Glutamatergic neuron (in vitro differentiated cells): Measurements from ENCODE around the gene CERS5. TPM values are rescaled to one million over a fixed set of nuclear protein-coding genes. Genes with fewer than 3 reads are reported as not detected.

ENCODE experiments used
- DNase-seq: peaks from one replicate; pipeline ENCODE4 v3.0.0; 2022
- H3K27ac Mint-ChIP-seq: one replicate; pipeline ENCODE4 v1.8.0; 2020; ENCODE audit warnings: mild to moderate bottlenecking, mixed read lengths, inconsistent platforms; ENCODE audit not compliant: unreplicated experiment
- H3K27me3 Mint-ChIP-seq: one replicate; pipeline ENCODE4 v1.8.0; 2020; ENCODE audit warnings: mild to moderate bottlenecking, moderate library complexity, mixed read lengths, inconsistent platforms; ENCODE audit not compliant: unreplicated experiment
- H3K36me3 Mint-ChIP-seq: one replicate; pipeline ENCODE4 v1.8.0; 2020; ENCODE audit warnings: mild to moderate bottlenecking, mixed read lengths, inconsistent platforms; ENCODE audit not compliant: unreplicated experiment
- H3K4me1 Mint-ChIP-seq: one replicate; pipeline ENCODE4 v1.8.0; 2020; ENCODE audit warnings: mild to moderate bottlenecking, low read depth, mixed read lengths, inconsistent platforms; ENCODE audit not compliant: unreplicated experiment
- H3K4me3 Mint-ChIP-seq: one replicate; pipeline ENCODE4 v1.8.0; 2020; ENCODE audit warnings: mild to moderate bottlenecking, mixed read lengths, inconsistent platforms; ENCODE audit not compliant: unreplicated experiment
- H3K9me3 Mint-ChIP-seq: one replicate; pipeline ENCODE4 v1.8.0; 2020; ENCODE audit warnings: mild to moderate bottlenecking, moderate library complexity, mixed read lengths, inconsistent platforms; ENCODE audit not compliant: unreplicated experiment
- total RNA-seq: library from RNA; stranded (reverse); fragmentation: NEBNext Ultra II Directional; extraction: Animal tissue kit (Norgen Biotek cat#: 25700); gene quantifications from one replicate; pipeline ENCODE4 v1.2.1, GENCODE V29; 2021; ENCODE audit not compliant: unreplicated experiment
- TF ChIP-seq, protein P1 (sequence below): fragments of 200-600 bp; sonication (generic); IDR thresholded peaks from one replicate; pipeline ENCODE4 v1.5.0; 2021; ENCODE audit not compliant: partially characterized antibody, unreplicated experiment

The CERS5 gene
- total RNA-seq, 1 donor from 2014 or later: 125 TPM

DNA sequence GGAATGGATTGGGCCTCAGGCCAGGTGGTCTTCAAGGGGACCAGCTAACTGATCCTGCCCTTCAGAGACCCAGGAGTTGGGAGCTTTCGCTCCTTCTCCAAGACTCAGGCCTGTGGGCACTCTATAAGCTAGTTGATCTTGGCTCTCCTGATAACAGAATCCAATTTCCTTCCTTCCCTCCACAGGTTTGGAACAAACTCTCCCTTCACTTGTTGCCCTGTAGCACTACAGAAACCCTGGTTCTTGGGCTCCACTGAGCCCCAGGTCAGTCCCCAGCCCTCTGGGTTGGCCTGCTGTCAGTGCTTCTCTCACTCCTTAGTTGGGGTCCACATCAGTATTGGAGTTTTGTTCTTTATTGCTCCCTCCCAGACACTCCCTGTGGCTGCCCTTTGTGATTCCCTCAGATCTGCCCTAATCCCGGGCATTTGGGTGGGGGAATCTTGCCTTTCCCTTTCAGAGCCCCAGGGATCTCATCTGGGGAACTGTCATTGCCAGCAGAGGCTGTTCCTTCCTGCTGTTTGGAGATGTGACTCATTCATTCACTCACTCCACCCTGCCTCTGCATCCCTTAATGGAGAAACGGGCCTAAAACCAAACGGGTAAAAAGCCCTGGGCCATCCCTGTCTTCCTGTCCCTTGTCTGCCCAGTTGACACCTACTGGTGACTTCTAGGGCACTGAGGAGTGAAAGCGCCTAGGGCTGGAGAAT lies 67.7 kb downstream of the CERS5 start:
- DNase-seq: no peak
- H3K27ac Mint-ChIP-seq: no peak overlapping the region
- no peaks in the 10 kb centered on the region for H3K27me3 Mint-ChIP-seq
- TF ChIP-seq, protein P1, sequence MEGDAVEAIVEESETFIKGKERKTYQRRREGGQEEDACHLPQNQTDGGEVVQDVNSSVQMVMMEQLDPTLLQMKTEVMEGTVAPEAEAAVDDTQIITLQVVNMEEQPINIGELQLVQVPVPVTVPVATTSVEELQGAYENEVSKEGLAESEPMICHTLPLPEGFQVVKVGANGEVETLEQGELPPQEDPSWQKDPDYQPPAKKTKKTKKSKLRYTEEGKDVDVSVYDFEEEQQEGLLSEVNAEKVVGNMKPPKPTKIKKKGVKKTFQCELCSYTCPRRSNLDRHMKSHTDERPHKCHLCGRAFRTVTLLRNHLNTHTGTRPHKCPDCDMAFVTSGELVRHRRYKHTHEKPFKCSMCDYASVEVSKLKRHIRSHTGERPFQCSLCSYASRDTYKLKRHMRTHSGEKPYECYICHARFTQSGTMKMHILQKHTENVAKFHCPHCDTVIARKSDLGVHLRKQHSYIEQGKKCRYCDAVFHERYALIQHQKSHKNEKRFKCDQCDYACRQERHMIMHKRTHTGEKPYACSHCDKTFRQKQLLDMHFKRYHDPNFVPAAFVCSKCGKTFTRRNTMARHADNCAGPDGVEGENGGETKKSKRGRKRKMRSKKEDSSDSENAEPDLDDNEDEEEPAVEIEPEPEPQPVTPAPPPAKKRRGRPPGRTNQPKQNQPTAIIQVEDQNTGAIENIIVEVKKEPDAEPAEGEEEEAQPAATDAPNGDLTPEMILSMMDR: no peak
- H3K4me3 Mint-ChIP-seq: no peak overlapping the region
- peaks cover 6% of the 10 kb centered on the region for H3K36me3 Mint-ChIP-seq
- H3K4me1 Mint-ChIP-seq: peaks cover 5% of the 10 kb centered on the region
- H3K9me3 Mint-ChIP-seq: peaks cover 4% of the 10 kb centered on the region

DNA sequence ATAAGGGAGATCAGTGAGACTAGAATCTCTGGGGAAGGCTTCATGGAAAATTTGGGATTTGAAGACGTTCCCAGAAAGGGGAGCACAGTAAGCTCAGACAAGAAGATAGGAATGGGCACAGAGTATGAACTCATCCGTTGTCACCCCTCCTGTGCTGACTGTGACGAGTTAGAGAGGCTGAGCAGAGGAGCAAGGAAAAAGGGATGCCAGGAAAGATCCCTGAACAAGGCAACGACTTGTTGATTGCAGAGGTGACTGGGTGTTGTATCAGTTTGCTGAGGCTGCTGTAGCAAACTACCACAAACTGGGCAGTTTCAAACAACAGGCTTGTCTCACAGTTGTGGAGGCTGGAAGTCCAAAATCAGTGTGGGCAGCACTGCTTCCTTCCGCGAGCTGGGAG lies 69.2 kb downstream of the CERS5 start:
- Mint-ChIP-seq H3K9me3 (peaks cover 4% of the 10 kb centered on the region), H3K4me3 (no peak overlapping the region), H3K36me3 (peaks cover 6% of the 10 kb centered on the region), H3K4me1 (peaks cover 3% of the 10 kb centered on the region), H3K27me3 (no peaks in the 10 kb centered on the region), H3K27ac (no peak overlapping the region)
- no peak for DNase-seq
- TF ChIP-seq, protein P1: no peak

DNA sequence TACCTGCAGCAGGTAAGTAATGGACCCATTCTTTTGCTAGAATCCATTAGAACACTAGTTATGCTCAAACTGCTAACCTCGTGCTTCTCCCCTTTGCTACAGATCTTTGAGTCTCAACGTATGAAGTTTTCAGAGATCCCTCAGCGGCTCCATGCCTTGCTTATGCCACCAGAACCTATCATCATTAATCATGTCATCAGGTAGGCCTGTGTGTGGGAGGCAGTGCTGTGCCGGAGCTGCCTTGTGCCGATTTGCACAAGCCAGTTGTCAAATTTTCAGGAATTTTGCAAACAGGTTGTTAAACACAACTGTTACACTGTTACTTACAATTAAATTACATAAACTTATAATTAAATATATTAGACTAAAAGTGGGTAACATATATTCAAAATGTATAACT lies 76.8 kb downstream of the CERS5 start:
- H3K4me1 Mint-ChIP-seq: peaks cover 6% of the 10 kb centered on the region
- DNase-seq: no peak
- no peak overlapping the region for H3K27ac Mint-ChIP-seq
- H3K36me3 Mint-ChIP-seq: no peaks in the 10 kb centered on the region
- TF ChIP-seq, protein P1: no peak
- peaks cover 3% of the 10 kb centered on the region for H3K27me3 Mint-ChIP-seq
- no peak overlapping the region for H3K4me3 Mint-ChIP-seq
- H3K9me3 Mint-ChIP-seq: peaks cover 2% of the 10 kb centered on the region

DNA sequence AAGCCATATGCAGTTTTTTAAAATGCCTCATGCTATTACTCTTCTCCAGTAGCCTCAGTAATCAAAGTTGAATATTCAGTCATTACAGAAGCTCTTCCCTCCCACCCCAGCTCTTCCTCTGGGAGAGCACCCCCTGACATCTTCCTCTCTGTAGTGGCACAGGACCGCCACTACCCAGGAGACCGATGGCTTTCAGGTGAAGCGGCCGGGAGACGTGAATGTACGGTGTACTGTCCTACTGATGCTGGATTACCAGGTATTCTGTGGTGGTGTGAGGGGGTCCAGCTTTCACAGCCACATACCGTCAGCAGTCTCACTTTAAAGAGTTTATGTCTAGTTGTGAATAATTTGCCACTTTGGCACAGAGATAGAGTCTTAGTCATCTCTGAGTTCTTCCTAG lies 77.4 kb downstream of the CERS5 start:
- Mint-ChIP-seq H3K4me1 (peaks cover 6% of the 10 kb centered on the region), H3K27me3 (peaks cover 3% of the 10 kb centered on the region), H3K9me3 (peaks cover 3% of the 10 kb centered on the region), H3K27ac (no peak overlapping the region), H3K36me3 (no peaks in the 10 kb centered on the region), H3K4me3 (no peak overlapping the region)
- TF ChIP-seq, protein P1: no peak
- no peak for DNase-seq

DNA sequence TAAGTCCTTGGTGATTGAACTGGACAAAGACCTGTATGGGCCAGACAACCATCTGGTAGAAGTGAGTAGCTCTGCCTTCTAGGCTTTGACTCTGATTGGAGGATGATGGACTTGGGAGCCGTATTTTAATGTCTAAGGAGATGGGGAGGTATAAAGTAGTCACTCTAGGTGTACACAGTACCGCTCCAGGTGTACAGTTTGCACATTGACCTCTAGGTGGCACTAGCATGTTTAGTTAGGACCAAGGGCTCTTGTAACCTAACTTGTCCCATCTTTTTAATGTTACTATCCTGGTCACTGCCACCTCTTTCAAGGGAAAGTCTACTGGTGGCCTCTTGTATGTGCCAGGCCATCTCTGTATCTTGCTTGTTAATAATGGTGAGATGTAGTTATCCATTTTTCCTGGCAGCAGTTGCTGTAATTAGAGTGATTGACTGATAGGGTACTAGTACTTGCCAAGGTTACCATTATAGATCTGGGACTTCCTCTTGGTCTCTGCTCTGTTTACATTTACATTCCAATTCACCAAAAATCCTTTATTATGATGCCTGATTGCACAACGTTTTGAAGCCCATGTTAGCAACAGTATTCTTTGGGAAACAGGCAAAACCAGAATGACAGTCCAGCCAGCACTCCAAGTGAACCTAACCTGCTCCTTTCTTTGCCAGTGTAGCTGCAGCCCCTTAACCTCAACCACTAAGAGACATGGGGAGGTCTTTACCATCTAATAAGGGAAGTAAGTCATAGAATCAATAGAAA lies 78.4 kb downstream of the CERS5 start:
- H3K27ac Mint-ChIP-seq: peak overlapping the region; percentile 40
- TF ChIP-seq, protein P1: peak; percentile 77
- H3K4me1 Mint-ChIP-seq: peaks cover 6% of the 10 kb centered on the region
- peaks cover 5% of the 10 kb centered on the region for H3K9me3 Mint-ChIP-seq
- DNase-seq: no peak
- no peaks in the 10 kb centered on the region for H3K36me3 Mint-ChIP-seq
- H3K27me3 Mint-ChIP-seq: peaks cover 3% of the 10 kb centered on the region
- H3K4me3 Mint-ChIP-seq: peak overlapping the region; percentile 39
